HCT116 (cell line): ENCODE measurements around the gene PTPN4. TPM values are rescaled to one million over a fixed set of nuclear protein-coding genes. Genes with fewer than 3 reads are reported as not detected.

Experiments
- ATAC-seq: fragments of 200-7000 bp; cut with Tn5 transposase; 2 replicates; pipeline ENCODE4 v1.9.1; 2020; ENCODE audit warnings: mild to moderate bottlenecking, moderate library complexity
- BruUV-seq: library from RNA; stranded (reverse); fragments of 400-500 nt; replicated peaks from 2 replicates; lab custom pipeline; 2021; lab: Mats Ljungman, UMichigan
- CTCF ChIA-PET: fragments of 300-600 bp; sonication (Branson Sonifier 250); formaldehyde crosslinking; loops from one replicate; lab custom pipeline; 2021; ENCODE audit warnings: antibody characterized with exemption; lab: Charles Lee
- POLR2A ChIA-PET: fragments of 300-600, 350-600 bp; sonication (Branson Sonifier 250); formaldehyde crosslinking; loops from one replicate; lab custom pipeline; 2021; ENCODE audit warnings: antibody characterized with exemption; lab: Charles Lee
- RAD21 ChIA-PET, 2 experiments: fragments of 300-600 bp; sonication (Branson Sonifier 250); formaldehyde crosslinking; loops; one replicate each; lab custom pipeline; 2023; ENCODE audit warnings: low total read pairs in 2 of 2; ENCODE audit not compliant: uncharacterized antibody in 2 of 2, unreplicated experiment in 2 of 2, low non-redundant PET in 1 of 2; lab: Charles Lee
- DNase-seq: peaks from one replicate; pipeline ENCODE4 v3.0.0-alpha.2; 2010; ENCODE audit warnings: low read depth, low spot score
- H2AFZ ChIP-seq: fragments of 200-600 bp; shearing (Covaris generic), sonication (generic); 2 replicates; pipeline ENCODE4 v1.6.1; 2017; ENCODE audit warnings: low read depth, mixed run types, mixed read lengths, antibody characterized with exemption, low read length; ENCODE audit not compliant: poor library complexity, severe bottlenecking
- H3K27ac ChIP-seq: 2 replicates; pipeline ENCODE4 v1.5.1; 2012; ENCODE audit warnings: low read depth, low read length
- H3K27me3 ChIP-seq: fragments of 200-600 bp; sonication (generic); 2 replicates; pipeline ENCODE4 v1.6.1; 2016; ENCODE audit warnings: mixed run types, low read length, mixed read lengths; ENCODE audit not compliant: insufficient read depth
- H3K36me3 ChIP-seq, 2 experiments: fragments of 200-500 bp in 1 of 2; fragments of 200-600 bp in 1 of 2; sonication (Bioruptor generic) in 1 of 2; sonication (generic) in 1 of 2; 2 replicates each; pipeline versions ENCODE4 v1.5.1 to v1.6.1; 2014 to 2016; ENCODE audit warnings: low read length in 2 of 2, inconsistent platforms in 1 of 2, mixed read lengths in 1 of 2, mixed run types in 1 of 2; ENCODE audit not compliant: insufficient read depth in 2 of 2, control insufficient read depth in 1 of 2
- H3K4me1 ChIP-seq, 2 experiments: fragments of 200-600 bp in 1 of 2; sonication (generic) in 1 of 2; 2 replicates each; pipeline versions ENCODE4 v1.5.1 to v1.6.1; 2012 to 2017; ENCODE audit warnings: low read length in 2 of 2, inconsistent platforms in 1 of 2, mild to moderate bottlenecking in 1 of 2, mixed read lengths in 1 of 2, mixed run types in 1 of 2, moderate library complexity in 1 of 2; ENCODE audit not compliant: insufficient read depth in 2 of 2, control insufficient read depth in 1 of 2
- H3K4me2 ChIP-seq: fragments of 200-600 bp; sonication (generic); 2 replicates; pipeline ENCODE4 v1.6.1; 2017; ENCODE audit warnings: mixed run types, low read length, mixed read lengths
- H3K4me3 ChIP-seq, 2 experiments: fragments of 200-600 bp in 1 of 2; sonication (generic) in 1 of 2; replicated peaks in 1 of 2; 2 replicates each; pipeline ENCODE4 v1.5.1; 2011 to 2016; ENCODE audit warnings: low read length in 2 of 2, control low read depth in 1 of 2, low read depth in 1 of 2, mild to moderate bottlenecking in 1 of 2, mixed read lengths in 1 of 2, mixed run types in 1 of 2
- H3K79me2 ChIP-seq: fragments of 200-600 bp; sonication (generic); 2 replicates; pipeline ENCODE4 v1.6.1; 2017; ENCODE audit warnings: mild to moderate bottlenecking, mixed run types, low read length, moderate library complexity, mixed read lengths; ENCODE audit not compliant: insufficient read depth
- H3K9ac ChIP-seq: fragments of 200-600 bp; sonication (generic); 2 replicates; pipeline ENCODE4 v1.6.1; 2016; ENCODE audit warnings: low read length, mixed read lengths
- H3K9me2 ChIP-seq: fragments of 200-600 bp; sonication (generic), shearing (Covaris generic); 2 replicates; pipeline ENCODE4 v1.6.1; 2017; ENCODE audit warnings: mixed run types, mild to moderate bottlenecking, moderate library complexity; ENCODE audit not compliant: insufficient read depth
- H3K9me3 ChIP-seq, 2 experiments: fragments of 200-500 bp in 1 of 2; fragments of 200-600 bp in 1 of 2; sonication (Bioruptor generic) in 1 of 2; sonication (generic) in 1 of 2; 2 replicates each; pipeline ENCODE4 v1.6.1; 2014 to 2017; ENCODE audit warnings: low read length in 2 of 2, mixed read lengths in 2 of 2, inconsistent platforms in 1 of 2, low read depth in 1 of 2, mild to moderate bottlenecking in 1 of 2, mixed run types in 1 of 2, moderate library complexity in 1 of 2; ENCODE audit not compliant: control insufficient read depth in 1 of 2, insufficient read depth in 1 of 2
- H4K20me1 ChIP-seq: fragments of 200-600 bp; sonication (generic), shearing (Covaris generic); 2 replicates; pipeline ENCODE4 v1.6.1; 2017; ENCODE audit warnings: mixed run types, mild to moderate bottlenecking, moderate library complexity; ENCODE audit not compliant: insufficient read depth
- CBX3 ChIP-seq: IDR thresholded peaks from 2 replicates; pipeline ENCODE4 v1.6.1; 2012; ENCODE audit warnings: low read depth
- CEBPB ChIP-seq: IDR thresholded peaks from 2 replicates; pipeline ENCODE4 v1.6.1; 2012; ENCODE audit warnings: low read depth
- EGR1 ChIP-seq: IDR thresholded peaks from 2 replicates; pipeline ENCODE4 v1.6.1; 2012; ENCODE audit warnings: low read depth
- ELF1 ChIP-seq: IDR thresholded peaks from 2 replicates; pipeline ENCODE4 v1.6.1; 2012; ENCODE audit warnings: low read depth, borderline replicate concordance
- FOSL1 ChIP-seq: IDR thresholded peaks from 2 replicates; pipeline ENCODE4 v1.6.1; 2012; ENCODE audit warnings: low read depth
- JUND ChIP-seq: IDR thresholded peaks from 2 replicates; pipeline ENCODE4 v1.6.1; 2012
- POLR2AphosphoS5 ChIP-seq: IDR thresholded peaks from 2 replicates; pipeline ENCODE4 v1.6.1; 2011; ENCODE audit warnings: mild to moderate bottlenecking, low read depth, low read length, moderate library complexity
- RAD21 ChIP-seq: IDR thresholded peaks from 2 replicates; pipeline ENCODE4 v1.6.1; 2012; ENCODE audit warnings: low read depth, mild to moderate bottlenecking
- SP1 ChIP-seq: IDR thresholded peaks from 2 replicates; pipeline ENCODE4 v1.6.1; 2012; ENCODE audit warnings: low read depth
- SRF ChIP-seq: IDR thresholded peaks from 2 replicates; pipeline ENCODE4 v1.6.1; 2012; ENCODE audit warnings: low read depth
- TCF7L2 ChIP-seq: IDR thresholded peaks from 2 replicates; pipeline ENCODE4 v1.7.0; 2011; ENCODE audit warnings: borderline replicate concordance, inconsistent platforms; ENCODE audit not compliant: insufficient read depth, insufficient read length; ENCODE audit errors: extremely low read depth
- YY1 ChIP-seq: IDR thresholded peaks from 2 replicates; pipeline ENCODE4 v1.6.1; 2011; ENCODE audit warnings: low read length, low read depth, moderate library complexity, mild to moderate bottlenecking; ENCODE audit not compliant: insufficient replicate concordance; ENCODE audit errors: extremely low read depth
- ZFX ChIP-seq: fragments of 450-650 bp; IDR thresholded peaks from 2 replicates; pipeline ENCODE4 v1.6.1; 2017
- ZNF274 ChIP-seq: fragments of 200-500 bp; sonication (Bioruptor generic); IDR thresholded peaks from 2 replicates; pipeline ENCODE4 v1.6.1; 2014; ENCODE audit warnings: mild to moderate bottlenecking, low read depth, low read length, inconsistent platforms
- intact Hi-C: fragments of 100-400 bp; cut with micrococcal nuclease; formaldehyde crosslinking; loops from 2 replicates; pipeline ENCODE4 v1.10.0; 2022
- total RNA-seq: library from RNA; stranded (reverse); gene quantifications from one replicate; pipeline ENCODE4 v1.2.1, GENCODE V29; 2021; ENCODE audit not compliant: unreplicated experiment
- TF ChIP-seq, protein P1 (sequence below): IDR thresholded peaks from 2 replicates; pipeline ENCODE4 v1.6.1; 2012
- TF ChIP-seq, protein P2 (sequence below): IDR thresholded peaks from 2 replicates; pipeline ENCODE4 v1.6.1; 2012

The PTPN4 gene
- total RNA-seq, 1 experiment from 2014 or later, result 38.4 TPM

DNA sequence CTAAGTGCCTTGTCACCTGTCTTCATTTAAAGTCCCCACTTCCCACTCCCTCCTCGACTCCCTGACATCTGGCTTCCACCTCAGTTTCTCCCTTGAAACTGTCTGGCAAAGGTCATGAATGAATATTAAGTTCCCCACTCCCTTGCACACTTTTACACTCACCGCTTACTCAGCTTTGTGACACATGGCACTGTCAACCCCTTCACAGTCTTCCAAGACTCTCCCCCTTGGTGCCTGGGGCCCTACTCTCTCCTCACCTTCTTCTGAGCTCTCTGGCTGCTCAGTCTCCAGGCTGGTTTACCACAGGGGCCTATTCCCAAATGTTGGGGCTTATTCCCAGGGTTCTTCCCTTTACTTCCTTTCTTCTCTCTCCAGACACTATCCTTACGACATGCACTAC is 17.9 kb upstream of the PTPN4 start:
- ChIA-PET RAD21 (no interaction called here), POLR2A (no interaction called here)
- intact Hi-C loops, result no loop called here

DNA sequence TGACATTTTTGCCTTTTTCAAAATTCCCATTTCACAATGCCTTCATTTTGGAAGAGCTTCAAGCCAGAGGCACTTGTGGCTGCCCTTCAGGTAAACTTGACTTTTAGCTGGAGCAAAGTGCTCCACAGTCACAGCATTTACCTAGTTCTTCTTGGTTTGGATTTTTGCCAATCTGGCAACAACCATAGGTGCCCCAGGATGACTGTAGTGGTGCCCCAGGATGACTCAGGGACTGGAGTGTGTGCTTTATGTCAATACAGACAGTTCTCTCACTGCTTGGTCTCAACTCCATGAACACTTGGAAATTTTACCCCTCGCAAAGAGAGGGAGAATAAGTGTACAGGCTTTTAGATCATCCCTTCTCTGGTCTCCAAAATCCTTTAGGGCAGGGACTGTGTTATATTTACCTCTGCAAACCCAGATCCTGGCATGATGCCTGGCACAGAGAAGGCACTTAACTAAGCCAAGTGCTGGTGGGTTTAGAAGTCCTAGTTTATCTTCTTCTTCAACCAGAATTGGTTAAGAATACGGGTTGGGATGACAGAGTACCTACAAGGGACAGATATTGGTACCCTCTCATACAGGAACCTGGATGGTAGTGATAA is 15.3 kb upstream of the PTPN4 start:
- Histone ChIP-seq H3K27me3 (no peaks in the 10 kb centered on the region), H3K27ac (no peak overlapping the region), H3K4me3 (no peak overlapping the region), H4K20me1 (no peaks in the 10 kb centered on the region), H3K4me1 (peaks cover 13 to 28% of the 10 kb centered on the region in 2 experiments), H3K36me3 (no peaks in the 10 kb centered on the region), H3K9me2 (no peaks in the 10 kb centered on the region), H3K9me3 (no peaks in the 10 kb centered on the region), H2AFZ (no peak overlapping the region), H3K79me2 (no peaks in the 10 kb centered on the region), H3K4me2 (peak overlapping the region; percentile 29), H3K9ac (no peak overlapping the region)
- CTCF ChIA-PET, result no interaction called here
- TF ChIP-seq CEBPB, result no peak
- TF ChIP-seq SP1, result peak; percentile 46
- TF ChIP-seq RAD21, result no peak
- TF ChIP-seq, protein P1, sequence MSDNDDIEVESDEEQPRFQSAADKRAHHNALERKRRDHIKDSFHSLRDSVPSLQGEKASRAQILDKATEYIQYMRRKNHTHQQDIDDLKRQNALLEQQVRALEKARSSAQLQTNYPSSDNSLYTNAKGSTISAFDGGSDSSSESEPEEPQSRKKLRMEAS, result 0 out of 2 replicates have a peak, but pooled peaks have one; percentile 19
- TF ChIP-seq POLR2AphosphoS5, result no peak
- peak; percentile 62; the same call in 1 of the 2 replicates for TF ChIP-seq CBX3
- no peak for TF ChIP-seq TCF7L2
- peak; percentile 69 for TF ChIP-seq JUND
- TF ChIP-seq FOSL1, result peak; percentile 70
- no TSS peak for BruUV-seq
- ATAC-seq (peak; percentile 80), DNase-seq (peak; percentile 49)
- POLR2A ChIA-PET, result no interaction called here
- RAD21 ChIA-PET, result no interaction called here
- intact Hi-C loops, result no loop called here

More for the DNA sequence above, 17.9 kb upstream of the PTPN4 start:
- H3K9me3 ChIP-seq, result no peaks in the 10 kb centered on the region
- no peaks in the 10 kb centered on the region; the same call in 1 of the 2 replicates for H3K27me3 ChIP-seq
- H3K36me3 ChIP-seq, result no peaks in the 10 kb centered on the region
- no peak overlapping the region for H3K9ac ChIP-seq
- no peaks in the 10 kb centered on the region for H4K20me1 ChIP-seq
- CTCF ChIA-PET, result no interaction called here
- H3K4me2 ChIP-seq, result no peak overlapping the region
- ATAC-seq (no peak), DNase-seq (no peak)
- no peak overlapping the region for H3K4me3 ChIP-seq
- H3K4me1 ChIP-seq, result peaks cover 13 to 18% of the 10 kb centered on the region in 2 experiments
- H3K79me2 ChIP-seq, result no peaks in the 10 kb centered on the region
- no peak overlapping the region for H2AFZ ChIP-seq
- no peak overlapping the region for H3K27ac ChIP-seq
- no peaks in the 10 kb centered on the region for H3K9me2 ChIP-seq
- BruUV-seq, result no TSS peak
- TF ChIP-seq YY1 (no peak), EGR1 (no peak), ZFX (no peak), SRF (no peak), ELF1 (no peak), CEBPB (no peak), ZNF274 (no peak)
- TF ChIP-seq, protein P2, sequence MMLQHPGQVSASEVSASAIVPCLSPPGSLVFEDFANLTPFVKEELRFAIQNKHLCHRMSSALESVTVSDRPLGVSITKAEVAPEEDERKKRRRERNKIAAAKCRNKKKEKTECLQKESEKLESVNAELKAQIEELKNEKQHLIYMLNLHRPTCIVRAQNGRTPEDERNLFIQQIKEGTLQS, result no peak
